ENCODE data around the gene PTPN1.

DNA sequence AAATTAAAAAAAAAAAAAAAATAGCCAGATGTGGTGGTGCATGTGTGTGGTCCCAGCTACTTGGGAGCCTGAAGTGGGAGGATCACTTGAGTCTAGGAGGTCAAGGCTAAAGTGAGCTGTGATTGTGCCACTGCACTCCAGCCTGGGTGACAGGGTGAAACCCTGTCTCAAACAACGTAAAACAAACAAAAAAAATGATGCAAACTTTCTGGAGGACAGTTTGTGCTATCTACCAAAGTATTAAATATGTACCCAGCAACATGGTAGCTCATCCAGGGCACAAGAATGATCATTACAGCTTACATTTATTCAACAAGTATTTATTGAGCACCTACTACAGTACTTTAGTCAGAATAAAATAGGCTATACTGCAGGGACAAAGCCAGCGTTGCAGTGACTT lies 40.4 kb upstream of the PTPN1 start:
- TF ChIP-seq, protein P1, sequence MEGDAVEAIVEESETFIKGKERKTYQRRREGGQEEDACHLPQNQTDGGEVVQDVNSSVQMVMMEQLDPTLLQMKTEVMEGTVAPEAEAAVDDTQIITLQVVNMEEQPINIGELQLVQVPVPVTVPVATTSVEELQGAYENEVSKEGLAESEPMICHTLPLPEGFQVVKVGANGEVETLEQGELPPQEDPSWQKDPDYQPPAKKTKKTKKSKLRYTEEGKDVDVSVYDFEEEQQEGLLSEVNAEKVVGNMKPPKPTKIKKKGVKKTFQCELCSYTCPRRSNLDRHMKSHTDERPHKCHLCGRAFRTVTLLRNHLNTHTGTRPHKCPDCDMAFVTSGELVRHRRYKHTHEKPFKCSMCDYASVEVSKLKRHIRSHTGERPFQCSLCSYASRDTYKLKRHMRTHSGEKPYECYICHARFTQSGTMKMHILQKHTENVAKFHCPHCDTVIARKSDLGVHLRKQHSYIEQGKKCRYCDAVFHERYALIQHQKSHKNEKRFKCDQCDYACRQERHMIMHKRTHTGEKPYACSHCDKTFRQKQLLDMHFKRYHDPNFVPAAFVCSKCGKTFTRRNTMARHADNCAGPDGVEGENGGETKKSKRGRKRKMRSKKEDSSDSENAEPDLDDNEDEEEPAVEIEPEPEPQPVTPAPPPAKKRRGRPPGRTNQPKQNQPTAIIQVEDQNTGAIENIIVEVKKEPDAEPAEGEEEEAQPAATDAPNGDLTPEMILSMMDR (IDR thresholded peaks at IDR 0.05): no peak
- TF ChIP-seq EZH2 (IDR thresholded peaks at IDR 0.05) (no peak), EZH2phosphoT487 (IDR thresholded peaks at IDR 0.05) (no peak)

All from neural progenitor cell (in vitro differentiated cells).